ENCODE measurements around the gene NETO2.

Gene NETO2

DNA sequence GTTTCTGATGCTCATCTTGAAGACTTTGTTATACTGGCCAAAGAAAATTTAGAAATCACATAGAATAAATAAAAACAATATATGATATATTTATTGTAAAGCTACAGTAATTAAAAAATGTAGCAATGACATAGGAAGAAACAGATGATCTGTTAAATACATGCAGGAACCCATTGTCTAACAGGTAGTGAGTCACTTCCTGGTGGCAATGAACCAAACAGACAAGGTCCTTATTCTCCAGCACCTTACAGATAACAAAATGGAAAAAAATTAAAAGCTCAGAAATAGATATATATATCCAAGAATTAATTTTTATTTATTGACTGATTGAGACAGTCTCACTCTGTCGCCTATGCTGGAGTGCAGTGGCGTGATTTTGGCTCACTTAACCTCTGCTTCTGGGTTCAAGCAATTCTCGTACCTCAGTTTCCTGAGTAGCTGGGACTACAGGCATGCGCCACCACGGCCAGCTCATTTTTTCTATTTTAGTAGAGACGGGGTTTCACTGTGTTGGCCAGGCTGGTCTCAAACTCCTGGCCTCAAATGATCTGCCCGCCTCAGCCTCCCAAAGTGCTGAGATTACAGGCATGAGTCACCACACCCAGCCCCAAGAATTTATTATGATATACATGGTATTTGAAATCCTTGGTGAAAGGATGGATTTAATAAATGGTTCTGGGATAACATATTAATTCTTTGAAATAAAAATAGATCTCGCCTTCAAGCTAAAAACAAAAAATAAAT, 7.5 kb downstream of the NETO2 start:
- TF ChIP-seq, protein P1, sequence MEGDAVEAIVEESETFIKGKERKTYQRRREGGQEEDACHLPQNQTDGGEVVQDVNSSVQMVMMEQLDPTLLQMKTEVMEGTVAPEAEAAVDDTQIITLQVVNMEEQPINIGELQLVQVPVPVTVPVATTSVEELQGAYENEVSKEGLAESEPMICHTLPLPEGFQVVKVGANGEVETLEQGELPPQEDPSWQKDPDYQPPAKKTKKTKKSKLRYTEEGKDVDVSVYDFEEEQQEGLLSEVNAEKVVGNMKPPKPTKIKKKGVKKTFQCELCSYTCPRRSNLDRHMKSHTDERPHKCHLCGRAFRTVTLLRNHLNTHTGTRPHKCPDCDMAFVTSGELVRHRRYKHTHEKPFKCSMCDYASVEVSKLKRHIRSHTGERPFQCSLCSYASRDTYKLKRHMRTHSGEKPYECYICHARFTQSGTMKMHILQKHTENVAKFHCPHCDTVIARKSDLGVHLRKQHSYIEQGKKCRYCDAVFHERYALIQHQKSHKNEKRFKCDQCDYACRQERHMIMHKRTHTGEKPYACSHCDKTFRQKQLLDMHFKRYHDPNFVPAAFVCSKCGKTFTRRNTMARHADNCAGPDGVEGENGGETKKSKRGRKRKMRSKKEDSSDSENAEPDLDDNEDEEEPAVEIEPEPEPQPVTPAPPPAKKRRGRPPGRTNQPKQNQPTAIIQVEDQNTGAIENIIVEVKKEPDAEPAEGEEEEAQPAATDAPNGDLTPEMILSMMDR (IDR thresholded peaks at IDR 0.05; ENCODE audit: low read depth, low read length): no peak
- Histone ChIP-seq H3K4me1 (no peaks in the 10 kb centered on the region), H3K9me3 (no peaks in the 10 kb centered on the region), H3K27me3 (no peaks in the 10 kb centered on the region), H3K4me3 (ENCODE audit: low read depth, low read length) (no peak overlapping the region), H3K36me3 (no peaks in the 10 kb centered on the region)
- DNase-seq: no peak

DNA sequence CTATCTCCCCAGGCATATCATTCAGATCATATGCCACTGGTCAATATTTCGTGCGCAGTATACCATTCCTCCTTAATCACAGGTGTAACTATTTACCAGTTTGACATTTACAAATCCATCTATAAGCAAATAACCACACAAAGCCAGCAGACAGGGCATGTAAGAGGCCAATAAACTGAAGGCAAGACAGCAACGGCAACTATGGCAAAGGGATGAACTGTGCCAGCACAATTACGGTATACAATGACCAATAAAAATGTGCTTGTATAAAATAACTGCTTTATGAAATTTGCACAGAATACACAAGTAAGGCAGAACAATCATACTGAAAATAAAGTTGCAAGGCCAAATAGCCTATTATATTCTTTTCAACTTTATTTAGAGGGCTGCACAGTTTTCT, 9.2 kb downstream of the NETO2 start:
- no peaks in the 10 kb centered on the region for H3K4me1 ChIP-seq
- H3K27me3 ChIP-seq: no peaks in the 10 kb centered on the region
- H3K9me3 ChIP-seq: no peaks in the 10 kb centered on the region
- H3K4me3 ChIP-seq (ENCODE audit: low read depth, low read length): no peak overlapping the region
- no peaks in the 10 kb centered on the region for H3K36me3 ChIP-seq
- DNase-seq: no peak
- TF ChIP-seq, protein P1 (IDR thresholded peaks at IDR 0.05; ENCODE audit: low read depth, low read length): no peak

DNA sequence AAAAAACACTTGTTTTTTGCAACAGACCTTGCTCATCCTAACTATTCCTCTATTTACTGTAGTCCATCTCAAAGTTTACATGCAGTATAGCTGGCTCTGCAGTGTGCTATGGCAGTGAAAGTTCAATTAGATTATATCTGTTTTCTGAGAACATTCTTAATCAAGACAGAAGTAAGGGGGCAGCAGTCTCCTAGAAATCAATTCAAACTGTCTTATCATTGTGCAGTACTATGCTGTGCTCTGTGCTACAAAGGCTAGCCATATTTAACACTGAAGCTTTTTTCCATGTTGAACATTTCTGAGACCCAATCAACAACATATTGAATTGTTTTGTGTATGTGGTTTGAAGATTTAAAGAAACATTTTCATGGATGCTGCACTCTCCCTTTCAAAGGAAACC, 11.4 kb downstream of the NETO2 start:
- DNase-seq: no peak
- Histone ChIP-seq H3K36me3 (no peaks in the 10 kb centered on the region), H3K4me3 (ENCODE audit: low read depth, low read length) (no peak overlapping the region), H3K4me1 (no peaks in the 10 kb centered on the region), H3K9me3 (no peaks in the 10 kb centered on the region), H3K27me3 (no peaks in the 10 kb centered on the region)
- TF ChIP-seq, protein P1 (IDR thresholded peaks at IDR 0.05; ENCODE audit: low read depth, low read length): no peak

DNA sequence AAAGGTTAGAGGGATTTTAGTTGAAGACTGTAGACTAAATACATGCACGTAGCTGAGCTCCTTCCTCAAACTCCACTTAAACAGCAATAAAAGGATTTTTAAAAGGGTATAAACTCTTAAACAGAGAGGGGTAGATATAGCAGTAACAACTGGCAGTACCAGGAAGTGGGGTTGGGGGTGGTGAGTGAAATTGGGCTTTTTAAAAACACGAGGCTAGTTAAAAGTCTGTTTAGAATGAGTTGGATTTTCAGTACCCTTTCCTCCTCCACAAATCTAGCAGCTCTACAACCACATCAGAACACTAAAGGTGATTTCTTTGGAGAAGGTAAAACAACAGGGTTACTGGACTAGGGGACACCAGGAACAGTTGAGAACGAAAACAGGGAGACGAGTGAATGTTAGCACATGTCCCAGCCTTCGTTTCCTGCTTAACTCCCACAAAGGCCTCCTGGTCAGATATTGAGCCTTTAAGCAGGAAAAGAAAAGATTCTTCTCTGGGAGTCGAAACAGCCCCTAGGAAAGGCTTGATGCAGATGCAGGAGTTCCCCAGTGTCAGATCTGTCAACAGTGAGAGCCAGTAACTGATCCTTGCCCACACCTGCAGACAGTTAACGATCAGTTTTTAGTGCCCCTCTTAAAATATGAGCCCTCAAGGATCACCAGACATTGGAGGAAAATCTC, 13.8 kb downstream of the NETO2 start:
- H3K4me3 ChIP-seq (ENCODE audit: low read depth, low read length): no peak overlapping the region
- H3K4me1 ChIP-seq: no peaks in the 10 kb centered on the region
- H3K9me3 ChIP-seq: no peaks in the 10 kb centered on the region
- no peak for DNase-seq
- TF ChIP-seq, protein P1 (IDR thresholded peaks at IDR 0.05; ENCODE audit: low read depth, low read length): no peak
- H3K36me3 ChIP-seq: no peaks in the 10 kb centered on the region
- no peaks in the 10 kb centered on the region for H3K27me3 ChIP-seq

DNA sequence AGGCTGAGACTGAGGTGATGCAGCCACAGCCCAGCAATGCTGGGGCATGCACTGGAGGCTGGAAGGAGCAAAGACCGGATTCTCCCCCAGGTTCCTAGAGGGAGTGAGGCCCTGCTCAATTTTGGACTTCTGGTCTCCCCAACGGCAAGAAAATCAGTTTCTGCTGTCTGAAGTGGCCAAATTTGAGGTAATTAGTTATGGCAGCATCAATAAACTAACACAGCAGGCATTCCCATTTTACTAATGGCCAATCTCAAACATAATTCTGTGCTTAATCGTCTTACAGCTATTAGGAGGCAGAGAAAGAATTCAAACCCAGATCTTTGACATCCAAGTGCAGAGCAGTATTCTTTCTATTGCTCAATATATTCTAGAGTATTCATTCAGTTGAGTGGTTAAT, 16.2 kb downstream of the NETO2 start:
- TF ChIP-seq, protein P1 (IDR thresholded peaks at IDR 0.05; ENCODE audit: low read depth, low read length): no peak
- Histone ChIP-seq H3K9me3 (no peaks in the 10 kb centered on the region), H3K27me3 (no peaks in the 10 kb centered on the region), H3K4me1 (no peaks in the 10 kb centered on the region), H3K36me3 (no peaks in the 10 kb centered on the region; the same call in 1 of the 2 replicates), H3K4me3 (ENCODE audit: low read depth, low read length) (no peak overlapping the region)
- DNase-seq: no peak

DNA sequence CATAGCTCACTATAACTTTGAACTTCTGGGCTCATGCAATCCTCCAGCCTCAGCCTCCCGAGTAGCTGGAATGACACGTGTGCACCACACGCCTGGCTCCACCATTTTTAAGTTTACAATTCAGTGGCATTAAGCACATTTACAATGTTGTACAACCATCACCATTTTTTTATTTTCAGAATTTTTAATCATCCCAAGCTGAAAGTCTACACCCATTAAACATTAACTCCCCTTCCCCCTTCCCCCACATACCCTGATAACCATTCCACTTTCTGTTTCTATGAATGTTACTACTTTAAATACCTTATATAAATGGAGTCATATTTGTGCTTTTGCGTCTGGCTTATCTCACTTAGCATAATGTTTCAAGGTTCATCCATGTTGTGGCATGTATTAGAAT, 18.0 kb downstream of the NETO2 start:
- H3K4me1 ChIP-seq: no peaks in the 10 kb centered on the region
- H3K27me3 ChIP-seq: no peaks in the 10 kb centered on the region
- H3K9me3 ChIP-seq: no peaks in the 10 kb centered on the region
- H3K4me3 ChIP-seq (ENCODE audit: low read depth, low read length): no peak overlapping the region
- DNase-seq: no peak
- H3K36me3 ChIP-seq: peaks cover 3% of the 10 kb centered on the region; the same call in 1 of the 2 replicates
- TF ChIP-seq, protein P1 (IDR thresholded peaks at IDR 0.05; ENCODE audit: low read depth, low read length): no peak

Data from BE2C (cell line).